H1 (cell line): ENCODE data around the gene SYNDIG1. TPM values are rescaled to one million over a fixed set of nuclear protein-coding genes. Genes with fewer than 3 reads are reported as not detected.

Experiments
- CTCF ChIA-PET: fragments of 300-600 bp; sonication (Branson Sonifier 250); formaldehyde crosslinking; loops from one replicate; lab custom pipeline; 2021; ENCODE audit not compliant: partially characterized antibody; lab: Charles Lee
- POLR2A ChIA-PET: fragments of 300-600 bp; sonication (Branson Sonifier 250); formaldehyde crosslinking; loops from one replicate; lab custom pipeline; 2021; ENCODE audit warnings: inconsistent platforms; ENCODE audit not compliant: partially characterized antibody; lab: Charles Lee
- DNase-seq, 2 experiments: peaks; one replicate each; pipeline versions ENCODE4 v3.0.0 to v3.0.0-alpha.2; 2010 to 2022; ENCODE audit warnings: low spot score in 2 of 2, low read depth in 1 of 2, mixed read lengths in 1 of 2
- FAIRE-seq: peaks from 2 replicates; lab custom pipeline; 2011; peaks lifted over from hg19 to GRCh38; lab: Jason Lieb, UNC
- H2AFZ ChIP-seq: 2 replicates; pipeline ENCODE4 v1.8.1; 2012; ENCODE audit warnings: low read length, inconsistent platforms
- H2AK5ac ChIP-seq: 2 replicates; pipeline ENCODE4 v1.6.1; 2013; ENCODE audit warnings: low read depth, low read length
- H2BK120ac ChIP-seq: replicated peaks from 2 replicates; pipeline ENCODE3; 2013; ENCODE audit warnings: low read depth, low read length, inconsistent platforms
- H2BK12ac ChIP-seq: 2 replicates; pipeline ENCODE4 v1.6.1; 2013; ENCODE audit warnings: low read depth, low read length
- H2BK15ac ChIP-seq: 2 replicates; pipeline ENCODE4 v1.6.1; 2013; ENCODE audit warnings: low read length
- H2BK20ac ChIP-seq: 2 replicates; pipeline ENCODE4 v1.6.1; 2013; ENCODE audit warnings: low read length
- H2BK5ac ChIP-seq: 2 replicates; pipeline ENCODE4 v1.6.1; 2013; ENCODE audit warnings: low read depth, low read length
- H3K14ac ChIP-seq: 2 replicates; pipeline ENCODE4 v1.6.1; 2013; ENCODE audit warnings: inconsistent platforms; ENCODE audit not compliant: insufficient read length
- H3K18ac ChIP-seq: 2 replicates; pipeline ENCODE4 v1.6.1; 2013; ENCODE audit warnings: low read length; ENCODE audit errors: extremely low read depth
- H3K23ac ChIP-seq: 2 replicates; pipeline ENCODE4 v1.6.1; 2013; ENCODE audit warnings: inconsistent platforms; ENCODE audit not compliant: insufficient read length
- H3K23me2 ChIP-seq: 2 replicates; pipeline ENCODE4 v1.6.1; 2013; ENCODE audit warnings: low read depth, low read length
- H3K27ac ChIP-seq: 2 replicates; pipeline ENCODE4 v1.6.1; 2011; ENCODE audit warnings: low read depth, low read length, inconsistent platforms
- H3K27me3 ChIP-seq, 4 experiments: replicated peaks in 1 of 4; 1 replicate in 1 of 4; 2 replicates in 3 of 4; pipeline versions ENCODE4 v1.6.1 to v1.8.1; 2011 to 2013; ENCODE audit warnings: low read length in 3 of 4, mild to moderate bottlenecking in 3 of 4, inconsistent platforms in 2 of 4, mixed read lengths in 2 of 4, moderate library complexity in 1 of 4; ENCODE audit not compliant: control insufficient read depth in 3 of 4, insufficient read depth in 3 of 4; ENCODE audit errors: extremely low read depth in 1 of 4
- H3K36me3 ChIP-seq, 4 experiments: 2 replicates each; pipeline versions ENCODE4 v1.6.1 to v1.8.1; 2011 to 2013; ENCODE audit warnings: mild to moderate bottlenecking in 4 of 4, low read length in 3 of 4, moderate library complexity in 2 of 4, control low read depth in 1 of 4, inconsistent platforms in 1 of 4; ENCODE audit not compliant: insufficient read depth in 4 of 4, control insufficient read depth in 2 of 4
- H3K4ac ChIP-seq: replicated peaks from 2 replicates; pipeline ENCODE3; 2013; ENCODE audit warnings: low read length, low read depth, mixed read lengths, inconsistent platforms; ENCODE audit not compliant: insufficient read length
- H3K4me1 ChIP-seq, 4 experiments: replicated peaks in 1 of 4; 1 replicate in 1 of 4; 2 replicates in 3 of 4; pipeline versions ENCODE4 v1.6.1 to v1.8.1; 2011 to 2013; ENCODE audit warnings: low read length in 3 of 4, inconsistent platforms in 2 of 4, mixed read lengths in 1 of 4; ENCODE audit not compliant: insufficient read depth in 4 of 4, control insufficient read depth in 3 of 4
- H3K4me2 ChIP-seq, 2 experiments: 2 replicates each; pipeline versions ENCODE4 v1.6.1 to v1.8.1; 2011 to 2013; ENCODE audit warnings: low read depth in 2 of 2, low read length in 2 of 2, control low read depth in 1 of 2, inconsistent platforms in 1 of 2, mild to moderate bottlenecking in 1 of 2; ENCODE audit not compliant: insufficient read depth in 1 of 2
- H3K4me3 ChIP-seq, 4 experiments: fragments of 200-600, 300-600 bp in 1 of 4; sonication (generic), shearing (Covaris generic), sonication (Bioruptor Twin) in 1 of 4; 2 replicates each; pipeline versions ENCODE4 v1.5.1 to v1.8.1; 2011 to 2016; ENCODE audit warnings: low read length in 4 of 4, low read depth in 3 of 4, control low read depth in 2 of 4, inconsistent platforms in 2 of 4, mild to moderate bottlenecking in 2 of 4, mixed read lengths in 1 of 4, moderate library complexity in 1 of 4; ENCODE audit not compliant: insufficient read depth in 2 of 4; ENCODE audit errors: extremely low read depth in 1 of 4
- H3K56ac ChIP-seq: replicated peaks from 2 replicates; pipeline ENCODE3; 2013; ENCODE audit warnings: low read depth, mild to moderate bottlenecking, mixed read lengths, low read length, inconsistent platforms; ENCODE audit not compliant: insufficient read length
- H3K79me1 ChIP-seq: 2 replicates; pipeline ENCODE4 v1.6.1; 2013; ENCODE audit warnings: low read depth, low read length, control low read depth
- H3K79me2 ChIP-seq, 2 experiments: 2 replicates each; pipeline versions ENCODE4 v1.6.1 to v1.8.1; 2012 to 2013; ENCODE audit warnings: low read length in 2 of 2, mild to moderate bottlenecking in 2 of 2, inconsistent platforms in 1 of 2; ENCODE audit not compliant: insufficient read depth in 2 of 2, control insufficient read depth in 1 of 2
- H3K9ac ChIP-seq, 4 experiments: replicated peaks in 1 of 4; 1 replicate in 1 of 4; 2 replicates in 3 of 4; pipeline versions ENCODE4 v1.6.1 to v1.8.1; 2011 to 2013; ENCODE audit warnings: low read depth in 3 of 4, low read length in 3 of 4, control low read depth in 2 of 4, mild to moderate bottlenecking in 2 of 4, moderate library complexity in 2 of 4, inconsistent platforms in 1 of 4; ENCODE audit errors: extremely low read depth in 1 of 4
- H3K9me3 ChIP-seq, 2 experiments: 2 replicates each; pipeline versions ENCODE4 v1.6.1 to v1.8.1; 2012 to 2013; ENCODE audit warnings: mild to moderate bottlenecking in 2 of 2, moderate library complexity in 2 of 2, control low read depth in 1 of 2, inconsistent platforms in 1 of 2, low read depth in 1 of 2, low read length in 1 of 2, mixed read lengths in 1 of 2; ENCODE audit not compliant: insufficient read depth in 2 of 2
- H4K20me1 ChIP-seq, 2 experiments: replicated peaks in 1 of 2; 2 replicates each; pipeline versions ENCODE3 to v1.8.1; 2011 to 2013; ENCODE audit warnings: inconsistent platforms in 2 of 2, low read length in 2 of 2, mild to moderate bottlenecking in 1 of 2; ENCODE audit not compliant: insufficient read depth in 2 of 2, control insufficient read depth in 1 of 2
- H4K5ac ChIP-seq: 2 replicates; pipeline ENCODE4 v1.6.1; 2013; ENCODE audit warnings: low read length, low read depth, mixed read lengths, inconsistent platforms; ENCODE audit not compliant: insufficient read length
- H4K8ac ChIP-seq: 2 replicates; pipeline ENCODE4 v1.8.0; 2013; ENCODE audit warnings: mild to moderate bottlenecking, moderate library complexity, low read length, inconsistent platforms; ENCODE audit not compliant: insufficient read depth; ENCODE audit errors: extremely low read depth
- H4K91ac ChIP-seq: replicated peaks from 2 replicates; pipeline ENCODE3; 2013; ENCODE audit warnings: low read length, mixed read lengths, inconsistent platforms; ENCODE audit not compliant: insufficient read length
- CBX8 ChIP-seq: fragments of 300-800, 300-1000 bp; sonication (generic); IDR thresholded peaks from 2 replicates; pipeline ENCODE4 v1.7.1; 2016; ENCODE audit warnings: low read depth, low read length, borderline replicate concordance
- CREB1 ChIP-seq: IDR thresholded peaks from 2 replicates; pipeline ENCODE4 v1.6.1; 2012; ENCODE audit warnings: inconsistent platforms
- EP300 ChIP-seq, 2 experiments: IDR thresholded peaks; 1 replicate in 1 of 2; 2 replicates in 1 of 2; pipeline ENCODE4 v1.6.1; 2011 to 2012; ENCODE audit warnings: low read depth in 2 of 2, low read length in 2 of 2, mild to moderate bottlenecking in 2 of 2, borderline replicate concordance in 1 of 2, inconsistent platforms in 1 of 2, moderate library complexity in 1 of 2
- JUN ChIP-seq: IDR thresholded peaks from 2 replicates; pipeline ENCODE4 v1.6.1; 2011; ENCODE audit warnings: low read depth, mild to moderate bottlenecking, improper control_type of control experiment, low read length
- MAFK ChIP-seq: IDR thresholded peaks from 2 replicates; pipeline ENCODE4 v1.6.1; 2012; ENCODE audit warnings: low read depth, mild to moderate bottlenecking, improper control_type of control experiment, low read length
- RFX5 ChIP-seq: IDR thresholded peaks from 2 replicates; pipeline ENCODE4 v1.6.1; 2011; ENCODE audit warnings: low read depth, low read length, improper control_type of control experiment, borderline replicate concordance
- TAF1 ChIP-seq: IDR thresholded peaks from 2 replicates; pipeline ENCODE4 v1.6.1; 2011; ENCODE audit warnings: mild to moderate bottlenecking, low read depth, low read length
- WGBS, 2 experiments: shearing (Covaris generic) in 1 of 2; methylation state at CpG; one replicate each; pipeline versions ENCODE4 v1.1.6 to v1.1.7; 2013 to 2015; ENCODE audit warnings: low lambda C conversion rate in 2 of 2, mixed read lengths in 2 of 2, inconsistent platforms in 1 of 2, low coverage in 1 of 2, missing lambda C conversion rate in 1 of 2; ENCODE audit not compliant: insufficient replicate concordance in 2 of 2, insufficient coverage in 1 of 2, insufficient read length in 1 of 2; ENCODE audit errors: extremely low coverage in 1 of 2, missing lambda C conversion rate in 1 of 2; 5-methylcytosine and 5-hydroxymethylcytosine counted together
- polyA plus RNA-seq, 7 experiments: library from polyadenylated mRNA; depleted of rRNA in 3 of 7; stranded (reverse) in 5 of 7; unstranded in 2 of 7; fragments of >200 nt in 5 of 7; fragments of 200-250 nt in 2 of 7; gene quantifications; 1 replicate in 5 of 7; 2 replicates in 1 of 7; 4 replicates in 1 of 7; pipeline versions ENCODE4 v1.2.1 to v1.2.3, GENCODE V29; 2011 to 2013; ENCODE audit warnings: missing spikeins in 2 of 7, mixed read lengths in 2 of 7
- total RNA-seq: library from RNA; stranded (reverse); fragmentation: NEBNext Ultra II Directional; extraction: Animal tissue kit (Norgen Biotek cat#: 25700); gene quantifications from 2 replicates; pipeline ENCODE4 v1.2.1, GENCODE V29; 2021
- TF ChIP-seq, protein P1 (sequence below): IDR thresholded peaks from 2 replicates; pipeline ENCODE4 v1.6.1; 2011; ENCODE audit warnings: low read length, improper control_type of control experiment

The SYNDIG1 gene
- total and polyA plus RNA-seq, 2 of the 8 experiments (the other 6 are each of a cell fraction or from before 2014, with no cell fraction given), result 6.5 to 7.8 TPM

DNA sequence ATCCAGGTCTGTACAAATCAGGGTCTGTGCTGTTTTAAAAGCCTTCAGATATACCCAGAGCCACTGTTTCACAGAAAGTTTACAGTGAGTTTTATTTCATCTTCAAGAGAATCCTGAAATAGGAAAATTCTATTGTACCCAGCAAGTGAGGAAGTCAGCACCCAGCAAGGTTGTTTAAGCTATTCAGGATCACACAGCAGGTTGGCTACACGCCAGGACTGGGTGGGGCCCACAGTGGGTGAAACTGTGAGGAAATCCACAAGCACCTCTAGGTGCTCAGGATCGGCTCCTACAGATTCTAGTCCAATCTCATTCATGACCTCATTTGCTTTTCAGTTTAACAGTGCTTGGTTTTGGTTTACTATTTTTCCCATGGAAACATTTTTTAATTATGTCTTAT is 128.9 kb downstream of the SYNDIG1 start:
- ChIA-PET POLR2A (no interaction called here), CTCF (interaction anchor here (1.1 kb wide), 1 partner anchor 13 kb away, joined by 3 read pairs; no protein-coding TSS in a partner anchor)
- no peaks in the 10 kb centered on the region for H3K79me2 ChIP-seq
- no peak overlapping the region for H3K4ac ChIP-seq
- H3K9ac ChIP-seq, result no peak overlapping the region
- WGBS, 2 experiments, result 87% methylated on average over 2 of the region's 2 CpGs; no CpG with 5 or more reads in 1 of the 2 experiments
- no peak overlapping the region for H3K56ac ChIP-seq
- H4K8ac ChIP-seq, result no peak overlapping the region
- H3K36me3 ChIP-seq, result no peaks in the 10 kb centered on the region
- no peak overlapping the region for H2AK5ac ChIP-seq
- no peak overlapping the region for H3K4me2 ChIP-seq
- no peak overlapping the region for H2AFZ ChIP-seq
- H2BK20ac ChIP-seq, result no peak overlapping the region
- TF ChIP-seq JUN, result no peak
- no peak for TF ChIP-seq EP300 (IDR thresholded peaks at IDR 0.05; ENCODE audit: borderline replicate concordance in 1 of 2, low read depth in 2 of 2, low read length in 2 of 2)
- TF ChIP-seq CREB1, result no peak
- TF ChIP-seq TAF1, result no peak
- no peak for TF ChIP-seq RFX5
- TF ChIP-seq MAFK, result no peak
- no peak for TF ChIP-seq CBX8
- TF ChIP-seq, protein P1, sequence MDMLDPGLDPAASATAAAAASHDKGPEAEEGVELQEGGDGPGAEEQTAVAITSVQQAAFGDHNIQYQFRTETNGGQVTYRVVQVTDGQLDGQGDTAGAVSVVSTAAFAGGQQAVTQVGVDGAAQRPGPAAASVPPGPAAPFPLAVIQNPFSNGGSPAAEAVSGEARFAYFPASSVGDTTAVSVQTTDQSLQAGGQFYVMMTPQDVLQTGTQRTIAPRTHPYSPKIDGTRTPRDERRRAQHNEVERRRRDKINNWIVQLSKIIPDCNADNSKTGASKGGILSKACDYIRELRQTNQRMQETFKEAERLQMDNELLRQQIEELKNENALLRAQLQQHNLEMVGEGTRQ, result no peak
- no peak overlapping the region for H2BK15ac ChIP-seq
- H4K91ac ChIP-seq, result no peak overlapping the region
- H2BK12ac ChIP-seq, result no peak overlapping the region
- no peaks in the 10 kb centered on the region for H3K27me3 ChIP-seq
- H3K79me1 ChIP-seq, result no peaks in the 10 kb centered on the region
- H4K20me1 ChIP-seq, result no peaks in the 10 kb centered on the region
- H2BK120ac ChIP-seq, result no peak overlapping the region
- H2BK5ac ChIP-seq, result no peak overlapping the region
- H3K27ac ChIP-seq, result no peak overlapping the region
- H3K23me2 ChIP-seq, result no peaks in the 10 kb centered on the region
- DNase-seq (no peak), FAIRE-seq (no peak)
- H3K9me3 ChIP-seq, result no peaks in the 10 kb centered on the region
- no peak overlapping the region for H3K4me3 ChIP-seq
- H3K4me1 ChIP-seq, result no peaks in the 10 kb centered on the region
- no peak overlapping the region for H3K18ac ChIP-seq
- H4K5ac ChIP-seq, result no peak overlapping the region
- H3K14ac ChIP-seq, result no peak overlapping the region
- no peak overlapping the region for H3K23ac ChIP-seq
